ENCODE measurements around the gene STK35. TPM values are rescaled to one million over a fixed set of nuclear protein-coding genes. Genes with fewer than 3 reads are reported as not detected.

Gene STK35
- polyA plus RNA-seq, 3 donors: 1.2 to 9.3 (median 2.0) TPM

DNA sequence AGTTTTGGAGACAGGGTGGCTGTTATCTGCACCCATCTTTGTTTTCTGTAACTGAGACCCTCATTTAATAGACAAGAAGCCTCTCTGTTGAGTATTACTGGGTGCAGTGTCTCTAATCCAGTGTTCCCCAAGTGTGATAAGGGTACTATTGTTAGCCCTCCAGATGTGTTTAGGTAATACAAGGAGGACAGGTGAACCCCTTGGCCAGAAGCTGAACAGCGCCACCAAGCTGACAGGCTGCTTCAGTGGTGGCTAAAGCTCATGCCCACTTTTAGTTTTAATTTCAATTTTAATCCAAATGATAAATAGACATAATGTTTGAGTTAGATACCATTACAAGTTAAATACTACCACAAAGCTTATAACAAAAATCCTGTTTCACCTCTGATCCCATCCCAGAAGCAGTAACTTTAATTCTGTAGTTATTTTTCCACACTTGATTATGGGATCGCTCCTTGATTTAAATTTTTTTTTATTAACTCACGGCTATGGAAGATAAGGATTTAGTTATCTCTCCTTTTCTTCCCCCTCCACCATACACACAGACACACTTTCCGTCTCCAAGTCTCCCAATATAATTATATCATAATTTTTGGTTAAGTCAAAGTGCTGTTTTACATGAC lies 8.4 kb upstream of the STK35 start:
- Histone ChIP-seq H3K27me3 (ENCODE audit: control insufficient read depth in 2 of 2, insufficient read depth in 2 of 2, low read length in 2 of 2) (peaks cover 10 to 30% of the 10 kb centered on the region in 2 donors), H3K4me3 (replicated peaks in 1 of 3; ENCODE audit: low read depth in 2 of 3, low read length in 3 of 3) (no peak overlapping the region), H3K27ac (ENCODE audit: low read depth in 1 of 2, low read length in 2 of 2) (no peak overlapping the region), H3K4me1 (ENCODE audit: control insufficient read depth in 1 of 2, insufficient read depth in 2 of 2, low read length in 2 of 2) (peaks cover 16% of the 10 kb centered on the region in 2 donors), H3K4me2 (replicated peaks; ENCODE audit: extremely low read depth, low read length, poor library complexity, severe bottlenecking) (no peak overlapping the region), H4K20me1 (ENCODE audit: insufficient read depth, low read length) (no peaks in the 10 kb centered on the region), H3K9me3 (replicated peaks in 1 of 2; ENCODE audit: control insufficient read depth in 1 of 2, insufficient read depth in 1 of 2, low read length in 2 of 2) (no peaks in the 10 kb centered on the region), H3K36me3 (replicated peaks in 1 of 2; ENCODE audit: control insufficient read depth in 1 of 2, insufficient read depth in 2 of 2, low read length in 2 of 2) (no peaks in the 10 kb centered on the region), H3K9ac (ENCODE audit: insufficient read depth, low read length, poor library complexity, severe bottlenecking) (no peak overlapping the region), H2AFZ (ENCODE audit: insufficient read depth, low read depth, low read length, poor library complexity, severe bottlenecking) (no peak overlapping the region), H3K79me2 (ENCODE audit: insufficient read depth, low read length) (no peaks in the 10 kb centered on the region)
- Mint-ChIP-seq H3K4me3 (peak overlapping the region in 1 of 2 donors; percentile 11), H3K27me3 (ENCODE audit: low read depth in 3 of 3) (peaks cover 13 to 35% (median 15%) of the 10 kb centered on the region in 3 donors), H3K4me1 (peaks cover 15% of the 10 kb centered on the region), H3K27ac (no peak overlapping the region), H3K9me3 (peaks cover 0 to 2% (median 0%) of the 10 kb centered on the region in 7 donors), H3K36me3 (no peaks in the 10 kb centered on the region)
- DNase-seq: no peak
- peak; percentile 67 for TF ChIP-seq CTCF (IDR thresholded peaks at IDR 0.05)
- WGBS (ENCODE audit: insufficient coverage): no CpG with 5 or more reads among the region's 4 CpGs
- intact Hi-C loops (cut with micrococcal nuclease): no loop called here

GRCh38 chr20:2093883-2094282 lies 7.7 kb upstream of the STK35 start:
- Histone ChIP-seq H3K9ac (ENCODE audit: insufficient read depth, low read length, poor library complexity, severe bottlenecking) (no peak overlapping the region), H3K9me3 (replicated peaks in 1 of 2; ENCODE audit: control insufficient read depth in 1 of 2, insufficient read depth in 1 of 2, low read length in 2 of 2) (no peaks in the 10 kb centered on the region), H3K4me2 (replicated peaks; ENCODE audit: extremely low read depth, low read length, poor library complexity, severe bottlenecking) (no peak overlapping the region), H3K79me2 (ENCODE audit: insufficient read depth, low read length) (no peaks in the 10 kb centered on the region), H3K36me3 (replicated peaks in 1 of 2; ENCODE audit: control insufficient read depth in 1 of 2, insufficient read depth in 2 of 2, low read length in 2 of 2) (no peaks in the 10 kb centered on the region), H3K27me3 (ENCODE audit: control insufficient read depth in 2 of 2, insufficient read depth in 2 of 2, low read length in 2 of 2) (peaks cover 10 to 30% of the 10 kb centered on the region in 2 donors), H4K20me1 (ENCODE audit: insufficient read depth, low read length) (no peaks in the 10 kb centered on the region), H2AFZ (ENCODE audit: insufficient read depth, low read depth, low read length, poor library complexity, severe bottlenecking) (no peak overlapping the region), H3K27ac (ENCODE audit: low read depth in 1 of 2, low read length in 2 of 2) (no peak overlapping the region), H3K4me3 (replicated peaks in 1 of 3; ENCODE audit: low read depth in 2 of 3, low read length in 3 of 3) (no peak overlapping the region), H3K4me1 (ENCODE audit: control insufficient read depth in 1 of 2, insufficient read depth in 2 of 2, low read length in 2 of 2) (peaks cover 10 to 11% of the 10 kb centered on the region in 2 donors)
- Mint-ChIP-seq H3K36me3 (no peaks in the 10 kb centered on the region), H3K9me3 (peaks cover 0 to 2% (median 0%) of the 10 kb centered on the region in 7 donors), H3K4me1 (peaks cover 11% of the 10 kb centered on the region), H3K27ac (no peak overlapping the region), H3K27me3 (ENCODE audit: low read depth in 3 of 3) (peaks cover 13 to 33% (median 15%) of the 10 kb centered on the region in 3 donors), H3K4me3 (peak overlapping the region in 1 of 2 donors; percentile 11)
- no peak for TF ChIP-seq CTCF (IDR thresholded peaks at IDR 0.05)
- no peak for DNase-seq
- intact Hi-C loops (cut with micrococcal nuclease): no loop called here
- WGBS (ENCODE audit: insufficient coverage): 49% methylated on average over 7 of the region's 8 CpGs
